ENCODE results near the gene OGFOD1.

The OGFOD1 gene

DNA sequence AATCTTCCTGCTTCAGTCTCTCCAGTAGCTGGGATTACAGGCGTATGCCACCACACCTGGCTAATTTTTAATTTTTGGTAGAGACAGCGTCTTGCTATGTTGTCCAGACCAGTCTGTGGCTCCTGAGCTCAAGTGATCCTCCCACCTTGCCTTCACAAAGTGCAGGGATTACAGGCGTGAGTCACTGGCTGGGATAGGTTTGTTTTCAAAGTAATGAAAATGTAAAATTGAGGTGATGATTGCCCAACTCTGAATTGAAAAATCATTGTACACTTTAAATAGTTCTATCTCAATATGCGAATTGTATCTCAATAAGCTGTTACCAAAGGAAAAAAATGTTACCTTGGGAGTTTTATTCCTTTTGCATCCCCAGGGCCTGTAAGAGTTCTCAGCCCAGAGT, 24.8 kb upstream of the OGFOD1 start:
- no peak for DNase-seq (ENCODE audit: low read depth)

DNA sequence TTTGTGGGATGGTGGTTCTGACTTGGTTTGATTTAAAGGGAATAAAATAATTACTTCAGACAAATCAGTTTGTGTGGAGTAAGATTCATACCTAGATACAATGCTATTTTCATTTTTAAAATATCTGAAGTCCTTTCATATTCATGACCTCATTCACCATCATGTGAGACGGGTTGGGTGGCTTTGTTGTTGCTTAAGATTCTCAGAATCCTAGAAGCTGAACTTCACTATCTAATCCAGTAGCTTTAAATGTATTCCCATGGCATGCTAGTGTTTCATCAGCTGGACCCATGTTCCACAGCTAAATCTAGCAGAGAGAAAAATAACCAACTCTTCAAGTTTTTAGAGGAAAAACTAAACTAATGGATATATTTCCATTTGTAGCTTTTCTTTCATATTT, 23.3 kb upstream of the OGFOD1 start:
- no peak for DNase-seq (ENCODE audit: low read depth)

- no peak for DNase-seq (ENCODE audit: low read depth)
These were observed 15.1 kb upstream of the OGFOD1 start for GRCh38 chr16:56436258-56436657.

- no peak for DNase-seq (ENCODE audit: low read depth)
These were observed 13.3 kb upstream of the OGFOD1 start for GRCh38 chr16:56438038-56438437.

DNA sequence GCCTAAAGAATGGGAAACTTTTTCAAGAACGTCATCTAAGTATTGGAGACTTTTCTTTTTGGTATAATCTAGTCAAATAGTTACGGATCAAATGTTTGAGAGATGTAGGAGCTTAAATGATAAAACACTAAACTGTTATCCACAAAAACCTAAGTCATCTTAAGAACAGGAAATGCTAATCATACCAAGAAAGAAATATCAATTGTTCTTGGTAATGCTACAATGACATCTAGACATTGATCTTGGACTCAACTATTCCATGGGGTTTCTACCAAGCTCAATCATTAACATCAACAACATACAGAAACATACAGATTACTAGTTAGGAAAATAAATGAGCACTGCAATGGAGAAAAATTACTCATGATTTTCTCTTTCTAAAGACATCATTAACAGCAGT, 4.1 kb upstream of the OGFOD1 start:
- no peak for DNase-seq (ENCODE audit: low read depth)

- no peak for DNase-seq (ENCODE audit: low read depth)
These were observed 3.3 kb upstream of the OGFOD1 start for GRCh38 chr16:56448005-56448404.

- no peak for DNase-seq (ENCODE audit: low read depth)
These were observed 924 bp upstream of the OGFOD1 start for GRCh38 chr16:56450275-56450985.

DNA sequence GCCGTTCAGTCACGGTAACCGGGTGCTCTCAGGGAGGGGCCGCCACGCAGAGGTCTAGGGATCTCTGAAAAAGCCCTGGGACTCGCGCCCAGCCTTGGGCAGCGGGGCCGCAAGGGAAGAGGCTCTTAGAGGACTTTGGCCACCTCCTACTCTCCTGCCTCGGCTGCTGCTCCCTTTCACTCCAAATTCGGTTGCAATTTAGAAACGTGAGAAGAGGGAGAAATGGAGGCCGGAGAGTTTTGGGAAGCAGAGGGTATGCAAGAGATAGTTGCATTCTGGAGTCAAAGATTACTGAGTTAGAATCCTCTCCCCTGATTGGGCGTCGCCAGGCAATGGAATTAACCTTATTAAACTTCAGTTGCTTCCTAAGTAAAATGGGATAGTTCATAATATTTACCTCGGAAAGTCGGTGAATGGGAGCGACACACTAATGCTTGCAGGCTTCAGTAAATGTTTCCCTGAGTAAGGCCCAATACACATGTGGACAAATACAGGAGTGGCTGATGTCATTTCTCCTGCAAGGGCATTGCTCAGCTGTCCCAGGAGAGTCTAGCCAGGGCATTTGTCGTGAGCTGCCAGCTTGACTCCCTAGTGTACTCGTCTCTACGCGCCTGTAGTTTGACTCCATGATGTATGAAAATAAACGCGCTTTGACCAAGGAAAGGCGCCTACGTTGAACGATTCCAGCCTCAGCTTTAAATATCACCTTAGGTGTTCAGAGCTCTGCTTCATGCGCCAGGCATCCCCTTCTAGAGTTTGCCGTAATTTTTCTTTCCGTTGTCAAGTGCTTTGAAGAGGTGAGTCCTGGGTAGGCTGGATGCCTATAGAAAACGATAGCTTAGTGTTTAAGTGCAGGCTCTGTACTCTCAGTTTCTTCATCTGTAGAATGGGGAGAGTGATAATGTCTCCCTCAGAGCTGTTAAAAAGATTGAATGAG, 667 bp downstream of the OGFOD1 start:
- DNase-seq (ENCODE audit: low read depth): no peak

GRCh38 chr16:56457927-56458470, 6.6 kb downstream of the OGFOD1 start:
- DNase-seq (ENCODE audit: low read depth): no peak

GRCh38 chr16:56460101-56460500, 8.7 kb downstream of the OGFOD1 start:
- DNase-seq (ENCODE audit: low read depth): no peak

DNA sequence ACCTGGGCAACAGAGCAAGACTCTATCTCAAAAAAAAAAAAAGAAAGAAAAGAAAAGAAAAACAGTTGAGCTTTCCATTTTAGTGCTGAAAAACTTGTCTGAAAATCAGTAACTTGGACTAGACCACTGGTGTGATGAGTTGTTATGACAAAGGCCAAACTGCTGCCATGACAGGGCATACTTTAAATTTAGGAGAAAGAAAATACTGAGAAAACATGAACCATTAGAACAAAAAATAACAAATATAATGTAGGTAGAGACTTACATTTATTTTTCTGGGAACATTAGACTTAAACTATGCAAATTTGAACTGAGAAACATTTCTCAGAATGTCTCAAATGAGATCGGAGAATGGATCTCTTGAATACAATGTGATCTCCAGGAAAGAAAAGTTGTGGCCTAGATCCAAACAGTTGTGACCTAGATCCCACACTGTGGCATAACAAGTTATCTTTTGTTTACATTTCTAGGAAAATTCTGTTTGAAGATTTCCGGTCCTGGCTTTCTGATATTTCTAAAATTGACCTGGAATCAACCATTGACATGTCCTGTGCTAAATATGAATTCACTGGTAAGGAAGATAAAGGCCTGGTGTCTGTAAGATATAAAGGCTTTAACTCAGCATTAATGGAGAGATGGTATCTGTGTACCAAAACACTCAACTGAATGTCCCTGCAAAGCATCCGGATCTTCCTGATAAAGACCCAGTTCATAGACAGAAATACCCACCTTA, 10.9 kb downstream of the OGFOD1 start:
- no peak for DNase-seq (ENCODE audit: low read depth)

DNA sequence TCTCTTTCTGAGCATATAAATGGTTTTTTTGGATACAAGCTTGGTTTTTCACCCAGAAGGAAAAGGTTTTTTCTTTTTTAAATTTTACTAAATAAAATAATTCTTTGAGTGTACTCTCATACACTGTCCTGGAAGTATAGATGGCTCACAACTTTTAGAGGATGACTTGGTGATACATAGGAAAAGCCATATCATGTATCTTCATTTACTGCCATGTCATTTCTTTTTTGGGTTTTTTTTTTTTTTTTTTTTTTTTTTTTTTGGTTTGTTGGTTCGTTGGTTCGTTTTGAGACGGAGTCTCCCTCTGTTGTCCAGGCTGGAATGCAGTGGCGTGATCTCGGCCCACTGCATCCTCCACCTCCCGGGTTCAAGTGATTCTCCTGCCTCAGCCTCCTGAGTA, 11.8 kb downstream of the OGFOD1 start:
- DNase-seq (ENCODE audit: low read depth): no peak

- DNase-seq (ENCODE audit: low read depth): no peak
These were observed 15.0 kb downstream of the OGFOD1 start for GRCh38 chr16:56466344-56466743.

DNA sequence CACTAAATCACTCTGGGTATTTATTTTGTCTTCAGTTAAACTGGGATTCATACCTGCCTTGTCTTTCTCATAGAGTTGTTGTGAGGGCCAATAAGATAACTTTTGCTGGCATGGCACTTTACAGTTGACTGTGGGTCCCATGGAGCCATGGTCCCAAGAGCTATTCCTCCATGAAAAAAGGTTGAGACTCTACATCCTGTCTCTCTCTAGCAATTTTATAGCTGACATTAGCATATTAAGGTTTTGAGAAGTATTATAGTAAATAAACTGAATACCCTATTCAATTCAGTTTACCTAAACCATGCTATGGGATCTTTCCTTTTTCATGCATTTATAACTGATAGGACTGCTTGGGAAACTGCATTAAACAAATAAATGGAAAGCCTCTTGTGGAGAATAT, 17.4 kb downstream of the OGFOD1 start:
- DNase-seq (ENCODE audit: low read depth): no peak

DNA sequence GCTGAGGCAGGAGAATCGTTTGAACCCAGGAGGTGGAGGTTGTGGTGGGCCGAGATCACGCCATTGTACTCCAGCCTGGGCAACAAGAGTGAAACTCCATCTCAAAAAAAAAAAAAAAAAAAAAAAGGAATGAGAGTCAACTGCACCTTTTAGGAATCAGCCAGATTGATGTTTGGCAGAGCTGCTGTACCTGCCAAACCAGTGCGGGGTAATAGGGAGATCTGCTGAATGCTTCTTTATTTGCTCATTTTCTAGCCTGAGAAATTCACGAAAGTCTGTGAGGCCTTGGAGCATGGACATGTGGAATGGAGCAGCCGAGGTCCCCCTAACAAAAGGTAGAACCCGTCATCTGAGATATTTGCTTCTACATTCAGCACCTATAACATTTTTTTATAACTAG, 18.4 kb downstream of the OGFOD1 start:
- DNase-seq (ENCODE audit: low read depth): no peak

- DNase-seq (ENCODE audit: low read depth): no peak
These were observed 18.9 kb downstream of the OGFOD1 start for GRCh38 chr16:56470232-56470631.

- DNase-seq (ENCODE audit: low read depth): no peak
These were observed 19.3 kb downstream of the OGFOD1 start for GRCh38 chr16:56470666-56471065.

- DNase-seq (ENCODE audit: low read depth): no peak
These were observed 23.8 kb downstream of the OGFOD1 start for GRCh38 chr16:56475201-56475600.

GRCh38 chr16:56477096-56477878, 25.9 kb downstream of the OGFOD1 start:
- no peak for DNase-seq (ENCODE audit: low read depth)

DNA sequence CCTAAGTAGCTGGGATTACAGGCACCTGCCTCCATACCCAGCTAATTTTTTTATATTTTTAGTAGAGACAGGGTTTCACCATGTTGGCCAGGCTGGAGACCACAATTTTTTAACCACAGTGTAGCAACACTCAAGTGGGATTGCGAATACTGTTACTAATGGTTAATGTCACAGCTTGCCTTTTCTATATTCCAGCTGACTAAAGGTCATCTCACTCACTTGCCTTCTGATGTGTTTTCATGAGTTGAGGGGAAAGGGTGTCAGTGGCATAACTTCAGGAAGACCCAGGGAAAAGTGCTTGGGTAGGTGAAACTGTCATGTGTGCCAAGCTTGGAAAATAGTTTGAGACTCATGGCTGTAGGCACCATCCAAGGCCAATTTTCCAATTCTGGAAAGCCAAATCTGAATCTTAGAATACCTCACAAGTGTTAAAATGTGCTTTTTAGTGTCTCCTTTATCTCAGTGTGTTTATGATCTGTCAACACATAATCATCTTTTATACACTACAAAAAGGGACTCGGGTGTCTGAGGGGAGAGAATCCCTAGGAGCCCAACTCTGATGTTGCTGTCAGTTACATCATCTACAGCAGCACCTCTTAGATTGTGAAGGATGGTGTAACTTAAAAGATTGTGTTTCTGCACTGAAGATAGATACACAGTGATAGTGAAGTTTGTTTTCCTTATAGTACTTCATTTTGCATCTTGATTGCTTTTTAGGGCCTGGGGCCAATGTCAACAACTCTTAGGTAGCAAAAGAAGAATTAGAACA, 27.1 kb downstream of the OGFOD1 start:
- no peak for DNase-seq (ENCODE audit: low read depth)

DNA sequence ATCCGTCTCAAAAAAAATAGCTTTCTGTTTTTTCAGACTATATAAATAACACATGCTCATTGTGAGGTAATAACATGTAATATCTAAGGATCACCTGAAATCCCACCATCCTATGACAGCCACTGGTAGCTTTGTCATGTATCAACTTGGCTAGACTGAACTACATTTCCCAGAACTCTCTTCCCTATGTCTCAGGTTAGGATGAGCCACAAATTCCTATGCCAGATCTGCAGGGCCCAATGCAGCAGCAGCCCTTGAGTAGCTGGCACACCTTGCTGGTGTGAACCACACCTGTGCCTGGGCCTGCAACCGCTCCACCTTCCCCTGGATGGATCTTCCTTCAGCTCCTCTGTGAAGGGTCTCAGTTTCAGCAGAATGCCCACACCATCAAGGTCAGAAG, 28.1 kb downstream of the OGFOD1 start:
- no peak for DNase-seq (ENCODE audit: low read depth)
